Stimulated activated naive CD8-positive, alpha-beta T cell treated with anti-CD3 and anti-CD28 coated beads, Interleukin-15, Interleukin-2, amounts not matched to agents 100 U/mL and 50 U/mL, for 24 hours (primary cell): Measurements from ENCODE around the gene SKI.
A peak's percentile ranks its signal among the peaks of the same experiment; 100 is the strongest.

Source experiments
- ATAC-seq: fragments of 150-1000 bp; cut with Tn5 transposase; one replicate; pipeline ENCODE4 v1.10.0; 2021
- DNase-seq: peaks from one replicate; pipeline ENCODE4 v3.0.0; 2021

Gene SKI

GRCh38 chr1:2209400-2210083, 18.6 kb upstream of the SKI start:
- no peak for DNase-seq
- no peak for ATAC-seq

GRCh38 chr1:2210084-2210653, 17.9 kb upstream of the SKI start:
- no peak for DNase-seq
- ATAC-seq = no peak

- no peak for ATAC-seq
- no peak for DNase-seq
These were observed 17.3 kb upstream of the SKI start for GRCh38 chr1:2210786-2211185.

- DNase-seq = no peak
- no peak for ATAC-seq
These were observed 15.9 kb upstream of the SKI start for GRCh38 chr1:2212274-2212531.

GRCh38 chr1:2212532-2213491, 15.3 kb upstream of the SKI start:
- ATAC-seq (peak; percentile 28), DNase-seq (peak; percentile 55)

- no peak for ATAC-seq
- DNase-seq = no peak
These were observed 14.3 kb upstream of the SKI start for GRCh38 chr1:2213576-2214505.

- ATAC-seq (no peak), DNase-seq (no peak)
These were observed 13.4 kb upstream of the SKI start for GRCh38 chr1:2214541-2215241.

GRCh38 chr1:2215329-2215728, 12.8 kb upstream of the SKI start:
- ATAC-seq (no peak), DNase-seq (no peak)

- ATAC-seq = no peak
- DNase-seq = no peak
These were observed 12.0 kb upstream of the SKI start for GRCh38 chr1:2215909-2216766.

GRCh38 chr1:2216767-2217058, 11.4 kb upstream of the SKI start:
- ATAC-seq = no peak

GRCh38 chr1:2221271-2221670, 6.8 kb upstream of the SKI start:
- ATAC-seq = no peak
- DNase-seq = no peak

More at GRCh38 chr1:2216767-2217058, 11.4 kb upstream of the SKI start:
- no peak for DNase-seq

- DNase-seq (no peak), ATAC-seq (no peak)
These were observed 3.9 kb upstream of the SKI start for GRCh38 chr1:2224170-2224584.

- DNase-seq (no peak), ATAC-seq (no peak)
These were observed 3.3 kb upstream of the SKI start for GRCh38 chr1:2224631-2225428.

- DNase-seq (no peak), ATAC-seq (no peak)
These were observed 1.4 kb upstream of the SKI start for GRCh38 chr1:2226525-2227345.

- ATAC-seq (peak; percentile 88), DNase-seq (peak; percentile 95)
These were observed 568 bp upstream of the SKI start for GRCh38 chr1:2227346-2228156.

GRCh38 chr1:2228694-2229036, 546 bp downstream of the SKI start:
- DNase-seq (no peak), ATAC-seq (no peak)

- peak; percentile 62 for DNase-seq
- ATAC-seq = peak; percentile 7
These were observed 1.1 kb downstream of the SKI start for GRCh38 chr1:2229037-2229864.
